Caki2 (cell line): ENCODE results near the gene DDX56. TPM values are rescaled to one million over a fixed set of nuclear protein-coding genes. Genes with fewer than 3 reads are reported as not detected.
A peak's percentile ranks its signal among the peaks of the same experiment; 100 is the strongest.
"Not testable (repeated sequence)": the region's sequence is repeated elsewhere in the genome, so short reads cannot be mapped to it uniquely, and the experiment has no call there.

Experiments used
- DNase-seq: peaks from one replicate; pipeline ENCODE4 v3.0.0-alpha.2; 2015; ENCODE audit warnings: low read depth
- in situ Hi-C: cut with HindIII; loops from 2 replicates; pipeline ENCODE4 v1.10.0; 2016; ENCODE audit warnings: low sequenced_read_pairs, low pct_unique_long_range_greater_than_20kb, mixed read lengths
- total RNA-seq: library from RNA; depleted of rRNA; stranded (reverse); fragments of >200 nt; shearing (Covaris generic); gene quantifications from 2 replicates; pipeline ENCODE4 v1.2.3, GENCODE V29; 2014; ENCODE audit warnings: low replicate concordance

DDX56 gene
- total RNA-seq, 1 experiment from 2014 or later: 131 TPM

DNA sequence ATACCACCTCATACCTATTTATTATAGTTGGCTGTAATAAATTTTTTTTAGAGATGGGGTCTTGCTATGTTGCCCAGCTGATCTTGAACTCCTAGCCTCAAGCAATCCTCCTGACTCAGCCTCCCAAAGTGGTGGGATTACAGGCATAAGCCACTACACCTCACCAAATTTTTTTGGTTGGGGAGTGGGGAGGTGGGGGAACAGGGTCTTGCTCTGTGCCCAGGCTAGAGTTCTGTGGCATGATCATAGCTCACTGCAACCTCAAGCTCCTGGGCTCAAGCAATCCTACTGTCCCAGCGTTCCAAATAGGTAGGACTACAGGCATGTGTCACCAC is 28.8 kb upstream of the DDX56 start:
- in situ Hi-C loops: no loop called here
- DNase-seq: no peak

GRCh38 chr7:44599222-44599621 is 25.5 kb upstream of the DDX56 start:
- in situ Hi-C loops: no loop called here
- no peak for DNase-seq

DNA sequence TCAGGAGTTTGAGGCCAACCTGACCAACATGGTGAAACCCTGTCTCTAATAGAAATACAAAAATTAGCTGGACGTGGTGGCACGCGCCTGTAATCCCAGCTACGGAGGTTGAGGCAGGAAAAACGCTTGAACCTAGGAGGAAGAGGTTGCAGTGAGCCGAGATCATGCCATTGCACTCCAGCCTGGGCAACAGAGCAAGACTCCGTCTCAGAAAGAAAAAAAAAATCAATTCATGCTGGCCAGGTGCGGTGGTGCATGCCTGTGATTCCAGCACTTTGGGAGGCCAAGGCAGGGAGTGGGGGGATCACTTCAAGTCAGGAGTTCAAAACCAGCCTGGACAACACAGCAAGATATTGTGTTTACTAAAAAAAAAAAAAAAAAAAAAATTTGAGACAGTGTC is 23.5 kb upstream of the DDX56 start:
- DNase-seq, in situ Hi-C loops: not testable (repeated sequence)

GRCh38 chr7:44595934-44596635 is 22.4 kb upstream of the DDX56 start:
- in situ Hi-C loops: no loop called here
- peak; percentile 66 for DNase-seq

DNA sequence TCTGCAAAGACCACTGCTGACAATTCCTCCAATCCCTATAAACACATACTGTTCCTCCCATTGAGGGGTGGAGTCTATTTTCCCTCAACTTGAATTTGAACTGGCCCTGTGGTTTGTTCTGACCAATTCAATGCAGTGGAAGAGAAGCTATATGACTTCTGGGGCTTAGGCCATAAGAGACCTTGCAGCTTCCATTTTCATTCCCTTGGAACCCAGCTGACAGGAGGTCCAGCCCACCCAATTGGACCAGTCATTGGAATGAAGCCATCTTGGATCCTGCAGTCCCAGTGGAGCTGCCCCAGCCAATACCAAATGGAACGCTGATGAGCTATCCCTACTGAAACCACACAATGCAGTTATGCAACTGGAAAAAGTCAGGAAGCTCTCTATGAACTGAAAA is 17.2 kb upstream of the DDX56 start:
- no peak for DNase-seq
- in situ Hi-C loops: no loop called here

GRCh38 chr7:44587843-44588711 is 14.4 kb upstream of the DDX56 start:
- peak; percentile 59 for DNase-seq
- in situ Hi-C loops: no loop called here

DNA sequence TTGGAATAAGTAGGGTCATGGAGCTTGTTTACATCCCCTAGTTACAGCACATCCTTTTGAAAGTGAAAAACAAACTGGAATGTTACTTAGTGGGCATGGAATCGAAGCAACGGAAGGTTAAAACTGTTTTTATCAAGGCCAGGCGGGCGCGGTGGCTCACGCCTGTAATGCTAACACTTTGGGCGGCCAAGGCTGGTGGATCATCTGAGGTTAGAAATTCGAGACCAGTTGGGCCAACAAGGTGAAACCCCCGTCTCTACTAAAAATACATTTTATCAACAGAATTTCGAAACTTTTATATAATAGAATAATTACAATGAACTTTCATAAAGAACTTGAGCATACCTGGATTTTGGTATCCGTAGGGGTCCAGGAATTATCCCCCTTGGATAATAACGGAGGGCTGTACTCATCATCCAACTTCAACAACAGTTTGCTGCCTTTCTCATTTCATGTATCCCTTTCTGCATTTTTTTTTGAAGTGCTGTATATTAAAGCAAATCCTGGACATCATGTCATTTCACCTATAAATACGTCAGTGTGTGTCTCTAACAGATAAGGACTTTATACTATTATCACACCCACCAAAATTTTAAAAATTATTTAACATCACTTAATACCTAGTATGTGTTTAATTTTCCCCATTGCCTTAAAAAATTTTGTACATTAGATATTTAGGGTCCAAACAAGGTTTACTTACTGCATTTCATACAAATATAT is 9.6 kb upstream of the DDX56 start:
- no peak for DNase-seq
- in situ Hi-C loops: no loop called here

DNA sequence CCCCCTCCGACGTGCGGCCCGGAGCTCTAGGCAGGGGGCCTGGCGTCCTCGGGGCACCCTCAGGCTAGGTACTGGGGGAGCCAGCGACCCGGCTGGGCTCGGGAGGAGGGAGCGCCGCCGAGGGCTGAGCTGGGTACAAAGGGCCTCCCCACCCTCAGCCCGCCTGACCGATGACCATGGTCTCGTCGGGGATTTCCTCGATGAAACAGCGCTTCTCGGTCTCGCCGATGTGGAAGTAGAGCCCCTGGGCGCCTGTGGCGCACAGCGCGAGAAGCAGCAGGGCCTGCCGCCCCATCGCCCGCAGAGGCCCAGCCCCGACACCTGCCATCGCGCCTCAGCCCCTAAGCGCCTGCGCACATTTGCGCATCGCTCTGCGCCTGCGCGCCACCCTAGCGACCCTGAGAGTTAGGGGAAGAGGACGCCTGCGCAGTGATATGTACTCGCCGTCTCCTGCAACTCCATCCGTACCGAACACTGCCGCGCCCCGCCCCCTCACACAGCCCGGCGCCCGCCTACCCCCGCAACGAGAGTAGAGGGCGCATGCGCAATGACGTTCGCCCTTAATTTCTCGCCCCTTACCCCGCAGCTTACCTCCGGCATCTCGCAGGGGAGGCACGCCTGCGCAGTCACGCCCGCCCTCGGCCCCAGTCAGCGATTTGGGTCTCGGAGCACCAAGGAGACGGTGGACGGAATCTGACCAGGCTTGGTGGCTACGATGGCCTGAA is 8.3 kb upstream of the DDX56 start, which contains the start of gene TMED4:
Gene TMED4, minus strand, starts transcription at position 353 of the 725 bp plus-strand sequence. Its CDS starts 25 bp downstream, at position 328.
- in situ Hi-C loops: no loop called here

DNA sequence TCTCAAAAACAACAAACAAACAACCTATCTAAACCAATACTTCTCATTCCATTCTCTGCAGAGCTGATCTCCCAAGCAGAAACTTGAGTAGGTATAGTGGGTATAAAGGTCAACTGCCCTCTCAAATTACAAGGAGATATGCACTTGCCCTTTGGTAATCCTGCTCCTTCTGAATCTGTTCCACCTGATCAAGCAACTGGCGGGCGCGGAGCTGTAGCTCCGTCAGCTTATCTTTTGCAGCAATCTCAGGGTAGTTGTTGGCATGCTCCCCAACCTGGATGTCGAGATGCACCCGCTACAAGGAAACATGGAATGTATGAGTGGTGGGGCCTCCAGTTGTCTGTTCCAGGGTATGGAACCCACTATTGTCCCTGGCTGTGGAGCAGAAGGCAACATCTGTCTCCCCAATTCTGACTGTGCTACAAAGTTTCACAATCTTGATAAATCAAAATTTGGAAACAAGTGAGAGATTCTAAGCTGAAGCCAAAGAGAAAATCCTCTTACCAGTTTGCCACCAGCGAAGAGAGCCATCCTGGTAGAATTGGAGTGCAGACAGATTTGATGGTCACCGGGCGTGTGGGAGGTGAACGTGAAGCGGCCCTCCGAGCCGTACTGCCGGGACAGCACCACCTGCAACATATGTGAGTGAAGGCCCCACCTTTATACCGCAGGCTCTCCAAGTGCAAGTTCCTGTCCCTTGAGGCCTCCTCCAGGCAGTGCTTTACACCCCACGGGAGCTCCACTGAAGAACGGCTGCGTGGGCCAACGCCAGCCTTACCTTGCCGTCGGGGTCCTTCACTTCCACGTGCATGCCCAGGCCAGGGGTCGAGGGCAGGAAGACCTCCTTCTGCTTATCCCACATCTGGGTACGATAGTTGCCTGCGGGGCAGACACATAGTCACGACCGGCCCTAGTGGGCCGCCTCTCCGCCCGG is 7.5 kb upstream of the DDX56 start:
- DNase-seq: peak; percentile 50
- in situ Hi-C loops: no loop called here

More for the DNA sequence above, 8.3 kb upstream of the DDX56 start, which contains the start of gene TMED4:
- peak; percentile 99 for DNase-seq

DNA sequence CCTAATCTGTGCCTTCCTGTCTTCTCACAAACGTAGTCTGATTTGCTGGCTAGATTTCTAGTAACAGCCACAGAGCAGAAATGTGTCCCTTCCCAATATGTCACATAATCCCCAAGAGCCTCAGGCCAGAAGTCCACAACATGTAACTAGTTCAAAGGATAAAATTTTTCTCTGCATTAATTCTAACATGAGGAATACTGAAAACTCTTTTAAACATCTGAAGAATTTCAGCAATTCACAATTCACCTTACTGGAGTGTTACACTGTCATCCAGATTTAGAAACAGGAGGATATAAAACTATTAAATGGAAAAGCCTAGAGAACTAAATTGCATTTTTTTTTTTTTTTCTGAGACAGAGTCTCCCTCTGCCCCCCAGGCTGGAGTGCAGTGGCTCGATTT is 2.5 kb upstream of the DDX56 start:
- in situ Hi-C loops: no loop called here
- DNase-seq: no peak

DNA sequence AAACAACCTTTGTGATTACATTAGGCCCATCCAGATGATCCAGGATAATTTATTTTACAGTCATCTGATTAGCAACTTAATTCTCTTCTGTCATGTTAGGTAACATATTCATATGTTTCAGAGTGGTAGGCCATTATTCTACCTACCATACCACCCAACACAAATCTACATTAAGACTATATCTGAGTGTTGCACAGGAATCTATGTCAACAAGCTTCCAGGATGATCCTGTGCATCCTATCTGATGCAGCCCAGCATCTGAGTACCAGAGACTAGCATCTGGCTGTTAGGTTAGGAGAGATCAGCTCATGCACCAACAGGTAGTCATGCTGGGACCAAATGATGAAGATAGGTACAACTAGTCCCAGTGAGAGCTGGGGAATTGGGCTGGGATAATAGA is 1.3 kb upstream of the DDX56 start:
- in situ Hi-C loops: no loop called here
- DNase-seq: no peak

DNA sequence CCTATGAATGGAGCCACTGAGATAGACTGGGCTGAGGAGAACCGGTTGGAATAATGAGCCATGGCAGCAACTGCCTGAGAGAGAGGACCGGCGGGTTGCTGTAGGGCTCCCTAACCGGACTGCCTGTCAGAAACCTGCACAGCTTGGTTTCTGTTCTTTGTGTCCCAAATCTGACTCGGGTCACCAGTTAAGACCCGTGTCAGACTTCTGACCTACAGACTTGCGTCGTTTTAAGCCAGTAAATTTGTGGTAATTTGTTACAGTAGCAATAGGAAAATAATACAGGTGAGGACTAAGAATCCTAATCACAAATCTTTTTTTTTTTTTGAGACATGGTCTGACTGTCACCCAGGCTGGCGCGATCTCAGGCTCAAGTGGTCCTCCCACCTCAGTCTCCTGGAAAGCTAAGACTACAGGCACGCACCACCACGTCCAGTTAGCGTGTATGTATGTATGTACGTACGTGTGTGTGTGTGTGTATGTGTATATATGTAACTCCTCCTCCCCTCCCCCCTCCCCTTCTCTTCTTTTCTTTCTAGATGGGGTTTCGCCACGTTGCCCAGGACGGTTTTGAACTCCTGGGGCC is 672 bp upstream of the DDX56 start:
- DNase-seq: no peak
- in situ Hi-C loops: no loop called here

- in situ Hi-C loops: no loop called here
- DNase-seq: no peak
Measured at GRCh38 chr7:44572771-44573170, 937 bp downstream of the DDX56 start.

- DNase-seq: no peak
- in situ Hi-C loops: no loop called here
Measured at GRCh38 chr7:44569959-44570358, 3.7 kb downstream of the DDX56 start.

- no peak for DNase-seq
- in situ Hi-C loops: no loop called here
Measured at GRCh38 chr7:44568771-44569560, 4.7 kb downstream of the DDX56 start.

DNA sequence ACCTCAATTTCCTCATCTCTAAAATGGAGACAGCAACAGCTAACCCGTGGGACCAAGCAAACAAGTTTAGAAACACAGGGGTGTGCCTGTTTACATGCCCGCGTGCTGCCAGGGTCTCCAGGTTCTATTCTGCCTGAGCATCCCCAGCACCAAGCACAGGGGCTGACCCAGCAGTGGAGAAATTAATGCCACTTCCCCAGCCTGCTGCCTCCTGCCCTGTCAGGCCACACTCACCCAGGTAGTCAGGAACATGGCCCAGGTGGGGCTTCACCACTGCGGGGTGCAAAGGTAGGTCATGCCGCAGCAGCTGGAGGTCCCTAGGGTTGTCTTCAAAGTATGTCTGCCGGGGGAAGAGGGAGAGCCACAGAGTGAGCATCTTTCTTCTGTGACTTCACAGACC is 5.8 kb downstream of the DDX56 start:
- no peak for DNase-seq
- in situ Hi-C loops: no loop called here
